ENCODE results near the gene NOP9.

DNA sequence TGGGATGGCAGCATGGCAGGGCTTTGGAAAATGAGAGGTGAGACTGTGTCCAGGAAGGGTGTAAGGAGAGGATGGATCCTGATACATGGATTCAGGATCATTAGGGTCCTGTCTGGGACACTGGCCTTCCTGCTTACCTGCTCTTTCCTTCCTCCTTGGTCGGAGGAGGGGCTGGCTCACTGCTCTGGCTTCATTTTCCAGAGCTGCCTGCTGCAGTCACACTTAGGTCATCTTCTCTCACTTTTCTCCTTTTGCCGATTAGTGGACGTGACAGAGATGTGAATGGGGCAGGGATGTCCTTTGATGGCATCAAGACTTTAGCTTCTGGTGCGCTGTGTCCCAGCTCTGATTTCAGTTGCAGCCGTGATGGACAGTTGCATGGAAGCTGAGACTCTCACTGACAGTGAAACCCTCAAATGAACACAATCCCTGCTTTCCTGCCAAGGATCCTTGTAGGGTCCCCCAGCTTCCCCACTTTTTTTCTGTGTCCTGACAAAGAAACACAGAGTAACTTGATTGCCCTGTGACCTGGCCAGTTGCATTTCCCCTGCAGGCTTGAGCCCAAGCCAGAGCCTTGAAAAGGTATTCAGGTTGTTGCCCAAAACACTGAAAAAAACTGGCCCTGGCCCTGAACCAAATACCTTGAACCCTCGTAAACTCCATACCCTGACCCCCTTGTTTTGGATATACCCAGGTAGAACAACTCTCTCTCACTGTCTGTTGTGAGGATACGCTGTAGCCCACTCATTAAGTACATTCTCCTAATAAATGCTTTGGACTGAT lies 8.9 kb downstream of the NOP9 start:
- TF ChIP-seq, protein P1, sequence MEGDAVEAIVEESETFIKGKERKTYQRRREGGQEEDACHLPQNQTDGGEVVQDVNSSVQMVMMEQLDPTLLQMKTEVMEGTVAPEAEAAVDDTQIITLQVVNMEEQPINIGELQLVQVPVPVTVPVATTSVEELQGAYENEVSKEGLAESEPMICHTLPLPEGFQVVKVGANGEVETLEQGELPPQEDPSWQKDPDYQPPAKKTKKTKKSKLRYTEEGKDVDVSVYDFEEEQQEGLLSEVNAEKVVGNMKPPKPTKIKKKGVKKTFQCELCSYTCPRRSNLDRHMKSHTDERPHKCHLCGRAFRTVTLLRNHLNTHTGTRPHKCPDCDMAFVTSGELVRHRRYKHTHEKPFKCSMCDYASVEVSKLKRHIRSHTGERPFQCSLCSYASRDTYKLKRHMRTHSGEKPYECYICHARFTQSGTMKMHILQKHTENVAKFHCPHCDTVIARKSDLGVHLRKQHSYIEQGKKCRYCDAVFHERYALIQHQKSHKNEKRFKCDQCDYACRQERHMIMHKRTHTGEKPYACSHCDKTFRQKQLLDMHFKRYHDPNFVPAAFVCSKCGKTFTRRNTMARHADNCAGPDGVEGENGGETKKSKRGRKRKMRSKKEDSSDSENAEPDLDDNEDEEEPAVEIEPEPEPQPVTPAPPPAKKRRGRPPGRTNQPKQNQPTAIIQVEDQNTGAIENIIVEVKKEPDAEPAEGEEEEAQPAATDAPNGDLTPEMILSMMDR (IDR thresholded peaks at IDR 0.05; ENCODE audit: low read length), result no peak
- TF ChIP-seq EZH2phosphoT487 (IDR thresholded peaks at IDR 0.05; ENCODE audit: low read length) (no peak), EZH2 (optimal IDR thresholded peaks at IDR 0.05; ENCODE audit: low read depth, low read length) (no peak)
